Adipocyte (in vitro differentiated cells): ENCODE data around the gene SLC16A8.

Experiments
- DNase-seq: peaks from one replicate; pipeline ENCODE4 v3.0.0-alpha.2; 2015; ENCODE audit warnings: low read depth
- H3K27me3 ChIP-seq: replicated peaks from 2 replicates; pipeline ENCODE4 v1.7.0; 2013; ENCODE audit warnings: mild to moderate bottlenecking, low read length, moderate library complexity; ENCODE audit not compliant: control insufficient read depth, insufficient read depth
- H3K36me3 ChIP-seq: 2 replicates; pipeline ENCODE4 v1.7.0; 2013; ENCODE audit warnings: low read length, mild to moderate bottlenecking, moderate library complexity; ENCODE audit not compliant: control insufficient read depth, insufficient read depth, severe bottlenecking
- H3K4me1 ChIP-seq: 2 replicates; pipeline ENCODE4 v1.7.0; 2013; ENCODE audit warnings: mild to moderate bottlenecking, low read length, moderate library complexity; ENCODE audit not compliant: control insufficient read depth, insufficient read depth
- H3K4me3 ChIP-seq: 2 replicates; pipeline ENCODE4 v1.7.0; 2013; ENCODE audit warnings: mild to moderate bottlenecking, low read length, moderate library complexity
- H3K9ac ChIP-seq: 2 replicates; pipeline ENCODE4 v1.7.0; 2013; ENCODE audit warnings: mild to moderate bottlenecking, low read length, moderate library complexity
- H3K9me3 ChIP-seq: 2 replicates; pipeline ENCODE4 v1.7.0; 2013; ENCODE audit warnings: mild to moderate bottlenecking, low read length, moderate library complexity; ENCODE audit not compliant: control insufficient read depth

Gene SLC16A8

DNA sequence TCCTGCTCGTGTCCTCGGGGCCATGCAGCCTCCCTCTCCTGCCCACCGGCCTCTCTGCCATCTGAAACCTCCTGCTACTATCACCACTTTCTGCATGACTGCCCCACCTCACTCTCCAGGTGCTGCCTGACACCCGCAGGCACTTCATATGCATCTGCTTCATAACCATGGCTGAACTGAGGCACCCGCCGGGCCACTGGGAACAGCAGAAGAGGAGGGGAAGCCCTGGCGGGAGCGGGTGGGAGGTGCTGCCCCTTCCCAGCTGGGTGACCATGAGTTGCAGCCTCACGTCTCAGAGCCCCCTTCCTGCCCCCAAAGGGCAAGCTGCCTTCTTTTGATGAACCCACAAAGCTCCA lies 48.5 kb downstream of the SLC16A8 start:
- no peak overlapping the region for H3K4me3 ChIP-seq
- peaks cover 31% of the 10 kb centered on the region for H3K4me1 ChIP-seq
- H3K27me3 ChIP-seq: no peaks in the 10 kb centered on the region
- H3K36me3 ChIP-seq: no peaks in the 10 kb centered on the region
- no peaks in the 10 kb centered on the region for H3K9me3 ChIP-seq
- no peak overlapping the region for H3K9ac ChIP-seq
- no peak for DNase-seq

DNA sequence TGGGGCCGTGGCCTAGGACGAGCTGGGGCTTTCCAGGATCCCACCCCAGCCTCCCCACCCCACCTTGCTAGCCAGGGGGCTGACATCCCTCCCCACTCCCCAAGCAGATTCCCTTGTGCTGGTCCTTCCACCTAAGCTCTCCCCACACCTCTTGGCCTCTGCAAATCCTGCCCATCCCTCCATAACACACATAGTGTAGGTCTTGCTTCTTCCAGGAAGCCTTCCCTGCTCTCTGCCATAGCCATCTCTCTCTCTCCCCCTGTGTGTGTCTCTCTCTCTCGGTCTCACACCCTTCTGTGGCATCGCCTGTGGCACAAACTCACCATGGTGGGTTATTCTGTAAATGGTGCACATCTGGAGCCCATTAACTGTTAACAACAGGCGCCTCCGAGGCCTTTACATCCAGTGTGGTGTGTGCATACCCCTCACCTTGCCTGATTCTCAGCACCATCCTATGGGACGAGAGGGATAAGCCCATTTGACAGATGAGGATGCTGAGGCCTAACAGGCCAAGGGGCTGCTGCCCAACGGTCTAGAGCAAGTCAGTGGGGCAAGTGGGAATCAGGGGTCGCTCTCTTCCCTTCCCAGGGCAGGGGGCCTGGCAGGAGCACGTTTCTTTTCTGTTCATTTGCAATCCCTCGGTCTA lies 49.0 kb downstream of the SLC16A8 start:
- peaks cover 36% of the 10 kb centered on the region for H3K4me1 ChIP-seq
- no peaks in the 10 kb centered on the region for H3K36me3 ChIP-seq
- no peaks in the 10 kb centered on the region for H3K9me3 ChIP-seq
- DNase-seq: no peak
- no peak overlapping the region for H3K4me3 ChIP-seq
- no peak overlapping the region for H3K9ac ChIP-seq
- H3K27me3 ChIP-seq: no peaks in the 10 kb centered on the region

DNA sequence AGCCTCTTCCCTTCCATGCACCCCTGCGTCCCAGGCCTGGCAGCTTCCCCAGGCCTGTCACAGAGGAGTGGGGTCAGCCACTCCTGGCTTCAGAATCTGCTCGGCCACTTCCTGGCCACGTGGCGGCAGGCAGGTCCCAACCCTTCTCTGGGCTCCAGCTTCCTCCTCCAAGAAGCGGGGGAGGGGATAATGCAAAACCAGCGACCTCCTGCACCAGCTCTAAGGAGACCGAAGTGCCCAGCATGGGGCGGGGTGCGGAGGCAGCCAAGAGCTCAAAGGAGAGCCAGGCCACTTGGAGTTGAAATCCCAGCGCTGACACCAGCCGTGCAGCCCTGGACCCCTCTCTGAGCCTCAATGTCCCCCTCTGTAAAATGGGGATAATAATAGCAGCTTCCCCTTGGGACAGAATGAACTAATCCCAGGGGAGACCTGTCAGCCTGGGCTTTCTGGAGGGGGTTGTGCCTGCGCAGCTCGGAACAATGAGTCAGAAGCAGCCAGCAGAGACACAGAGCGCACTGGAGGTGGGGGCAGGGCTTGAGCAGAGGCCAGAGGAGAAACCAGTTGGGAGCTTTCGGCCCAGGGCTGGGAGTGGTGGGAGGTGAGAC lies 49.6 kb downstream of the SLC16A8 start:
- DNase-seq: peak; percentile 64
- H3K36me3 ChIP-seq: no peaks in the 10 kb centered on the region
- no peaks in the 10 kb centered on the region for H3K9me3 ChIP-seq
- H3K27me3 ChIP-seq: no peaks in the 10 kb centered on the region
- peak overlapping the region; percentile 13 for H3K9ac ChIP-seq
- H3K4me1 ChIP-seq: peaks cover 35% of the 10 kb centered on the region
- no peak overlapping the region for H3K4me3 ChIP-seq

DNA sequence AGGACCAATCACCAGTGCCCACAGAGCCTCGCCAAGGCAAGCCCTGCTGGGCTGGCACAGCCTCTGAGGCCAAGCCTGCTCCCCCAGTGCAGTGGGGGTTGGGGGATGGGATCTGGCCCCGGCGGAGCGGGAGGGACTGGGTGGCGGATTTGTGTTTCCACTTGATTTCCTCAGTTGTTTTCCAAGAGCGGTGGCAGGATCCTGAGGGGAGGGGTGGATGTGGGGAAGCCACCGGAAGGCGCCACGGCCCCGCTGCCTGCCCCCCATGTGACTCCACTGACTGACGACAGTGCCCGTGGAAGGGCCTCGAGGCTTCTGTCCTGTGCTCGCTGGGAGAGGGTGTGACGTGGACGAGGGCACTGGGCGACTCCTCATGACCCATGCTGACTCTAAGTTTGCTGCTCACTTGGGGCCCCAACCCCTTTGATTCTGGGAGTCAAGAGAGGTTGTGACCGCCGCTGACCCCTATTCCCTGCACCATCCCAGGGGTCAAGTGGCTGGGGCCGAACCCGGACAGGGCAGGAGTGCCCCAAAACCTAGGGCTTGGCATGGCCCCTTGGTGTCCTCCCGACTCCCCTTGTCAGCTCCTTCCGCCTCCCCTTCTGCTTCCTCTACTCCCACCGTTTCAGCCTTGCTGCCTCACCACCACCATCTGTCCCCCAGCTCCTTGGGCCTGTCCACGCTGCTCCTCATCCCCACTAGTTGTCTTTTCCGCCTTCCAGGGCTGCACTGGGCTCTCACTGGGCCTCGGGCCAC lies 50.3 kb downstream of the SLC16A8 start:
- no peak overlapping the region for H3K4me3 ChIP-seq
- no peaks in the 10 kb centered on the region for H3K9me3 ChIP-seq
- H3K9ac ChIP-seq: no peak overlapping the region
- no peak for DNase-seq
- no peaks in the 10 kb centered on the region for H3K36me3 ChIP-seq
- H3K4me1 ChIP-seq: peaks cover 29% of the 10 kb centered on the region
- H3K27me3 ChIP-seq: no peaks in the 10 kb centered on the region

DNA sequence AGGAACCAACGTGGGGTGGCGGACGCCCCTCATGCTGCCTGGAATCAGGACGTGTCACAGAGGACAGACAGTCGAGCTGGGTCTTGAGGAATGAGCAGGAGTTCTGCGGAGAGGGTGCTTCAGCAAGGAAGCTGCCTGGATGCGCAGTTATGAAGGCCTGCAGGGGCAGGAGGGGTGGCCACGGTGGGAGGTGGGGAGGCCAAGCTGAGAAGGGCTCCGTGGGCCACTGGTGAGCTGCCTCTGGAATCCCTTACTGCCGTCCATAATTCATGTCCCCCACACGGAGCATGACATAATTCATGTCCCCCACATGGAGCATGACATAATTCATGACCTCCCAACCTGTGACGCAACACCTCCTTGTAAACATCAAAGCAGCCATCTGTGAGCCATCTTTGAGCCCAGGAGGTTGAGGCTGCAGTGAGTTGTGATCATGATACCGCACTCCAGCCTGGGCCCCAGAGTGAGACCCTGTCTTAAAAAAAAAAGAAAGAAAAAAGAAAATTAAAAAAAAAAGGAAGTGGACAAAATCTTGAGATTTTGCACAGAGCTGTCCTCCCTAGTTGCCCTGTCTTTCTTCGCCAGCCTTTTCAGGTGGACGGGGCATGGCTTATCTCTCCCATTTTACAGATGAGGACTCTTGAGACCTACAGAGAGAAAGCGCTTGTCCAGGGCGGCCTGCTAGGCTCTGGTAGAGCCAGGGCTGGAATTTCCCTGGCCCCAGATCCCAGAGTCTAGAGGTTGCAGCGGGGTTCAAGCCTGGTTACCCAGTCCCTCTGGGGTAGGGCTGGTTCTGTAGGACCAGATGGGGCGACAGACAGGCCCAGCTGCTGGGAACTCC lies 51.1 kb downstream of the SLC16A8 start:
- DNase-seq: peak; percentile 43
- H3K27me3 ChIP-seq: no peaks in the 10 kb centered on the region
- no peaks in the 10 kb centered on the region for H3K9me3 ChIP-seq
- no peak overlapping the region for H3K9ac ChIP-seq
- H3K4me3 ChIP-seq: no peak overlapping the region
- no peaks in the 10 kb centered on the region for H3K36me3 ChIP-seq
- H3K4me1 ChIP-seq: peaks cover 29% of the 10 kb centered on the region

DNA sequence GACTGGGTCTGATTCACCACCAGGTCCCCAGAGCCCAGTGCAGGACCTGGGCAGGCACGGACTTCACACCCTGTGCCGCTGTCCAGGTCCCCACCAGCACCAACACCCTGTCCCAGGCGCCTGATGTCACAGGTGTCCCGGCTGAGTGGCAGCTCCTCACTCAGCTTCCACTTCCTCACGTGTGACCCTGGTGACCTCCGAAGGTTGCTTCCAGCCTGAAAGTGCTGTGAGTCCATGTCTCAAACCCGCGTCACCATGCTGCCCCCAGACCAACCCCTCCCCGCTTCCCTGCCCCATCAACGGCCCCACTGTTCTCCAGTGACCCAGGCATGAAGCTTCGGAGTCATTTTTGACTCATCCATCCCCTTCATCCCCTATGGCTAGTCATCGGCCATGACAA lies 52.5 kb downstream of the SLC16A8 start:
- DNase-seq: no peak
- H3K9me3 ChIP-seq: no peaks in the 10 kb centered on the region
- H3K36me3 ChIP-seq: no peaks in the 10 kb centered on the region
- no peaks in the 10 kb centered on the region for H3K27me3 ChIP-seq
- H3K4me1 ChIP-seq: peaks cover 24% of the 10 kb centered on the region
- H3K4me3 ChIP-seq: no peak overlapping the region
- H3K9ac ChIP-seq: no peak overlapping the region

DNA sequence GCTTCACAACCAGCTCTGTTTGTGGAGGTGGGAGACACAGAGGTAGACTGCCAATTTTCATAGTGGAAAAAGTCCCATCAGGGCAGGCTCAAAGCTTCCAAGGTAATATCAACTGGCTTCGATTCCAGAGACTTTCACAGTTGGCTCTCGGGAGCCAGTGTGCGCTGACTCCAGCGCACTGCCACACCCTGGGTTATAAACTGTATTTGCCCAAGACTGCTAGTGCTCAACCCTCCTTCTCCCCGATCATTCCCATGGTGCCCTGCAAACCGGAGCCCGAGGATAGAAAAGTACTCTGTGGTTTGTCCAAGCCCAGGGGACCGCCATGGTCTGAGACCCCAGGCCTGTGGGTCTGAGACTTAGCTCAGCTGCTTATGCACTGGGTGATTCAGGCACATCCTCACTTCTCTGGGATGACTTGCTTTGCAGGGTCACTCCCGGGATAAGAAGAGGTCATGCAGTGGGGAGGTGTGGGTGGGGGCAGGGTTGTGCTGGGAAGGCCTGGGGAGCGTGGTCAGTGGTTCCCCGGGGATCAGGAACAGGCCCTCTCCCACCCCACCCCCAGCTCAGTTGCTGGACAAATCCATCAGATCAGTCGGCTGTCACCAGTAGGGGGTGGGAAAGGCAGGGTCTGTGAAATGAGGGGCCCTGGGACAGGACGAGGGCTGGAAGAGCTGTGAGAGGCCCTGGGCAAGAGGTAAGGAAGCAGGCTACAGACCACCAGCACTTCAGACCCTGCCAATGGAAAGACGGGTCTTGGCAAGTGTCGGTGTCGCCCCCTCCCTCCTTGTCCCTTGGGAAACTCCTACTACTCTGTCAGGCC lies 53.5 kb downstream of the SLC16A8 start:
- no peaks in the 10 kb centered on the region for H3K36me3 ChIP-seq
- no peak overlapping the region for H3K4me3 ChIP-seq
- no peak for DNase-seq
- peaks cover 4% of the 10 kb centered on the region for H3K27me3 ChIP-seq
- no peaks in the 10 kb centered on the region for H3K9me3 ChIP-seq
- H3K9ac ChIP-seq: no peak overlapping the region
- peaks cover 20% of the 10 kb centered on the region for H3K4me1 ChIP-seq

DNA sequence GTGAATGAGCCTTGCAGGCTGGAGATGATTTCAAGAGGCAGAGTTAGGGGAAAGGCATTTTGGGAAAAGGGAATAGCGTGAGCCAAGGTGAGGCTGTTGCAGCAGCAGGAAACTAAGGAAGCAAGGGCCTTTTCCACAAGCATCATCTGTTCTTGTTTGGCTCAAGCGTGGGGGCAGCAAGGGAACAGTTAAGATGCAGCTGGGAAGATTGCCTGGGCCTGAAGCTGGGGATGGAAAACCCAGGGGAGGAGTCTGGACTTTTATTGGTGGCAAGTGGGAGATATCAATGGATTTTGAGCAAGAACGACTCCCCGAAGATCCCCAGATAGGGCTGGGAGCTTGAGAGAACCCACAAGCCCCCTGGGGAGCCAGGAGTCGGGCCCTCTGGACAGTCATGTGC lies 54.1 kb downstream of the SLC16A8 start:
- H3K9ac ChIP-seq: no peak overlapping the region
- H3K4me1 ChIP-seq: peaks cover 17% of the 10 kb centered on the region
- H3K27me3 ChIP-seq: peaks cover 10% of the 10 kb centered on the region
- H3K36me3 ChIP-seq: no peaks in the 10 kb centered on the region
- no peak for DNase-seq
- H3K4me3 ChIP-seq: no peak overlapping the region
- no peaks in the 10 kb centered on the region for H3K9me3 ChIP-seq

DNA sequence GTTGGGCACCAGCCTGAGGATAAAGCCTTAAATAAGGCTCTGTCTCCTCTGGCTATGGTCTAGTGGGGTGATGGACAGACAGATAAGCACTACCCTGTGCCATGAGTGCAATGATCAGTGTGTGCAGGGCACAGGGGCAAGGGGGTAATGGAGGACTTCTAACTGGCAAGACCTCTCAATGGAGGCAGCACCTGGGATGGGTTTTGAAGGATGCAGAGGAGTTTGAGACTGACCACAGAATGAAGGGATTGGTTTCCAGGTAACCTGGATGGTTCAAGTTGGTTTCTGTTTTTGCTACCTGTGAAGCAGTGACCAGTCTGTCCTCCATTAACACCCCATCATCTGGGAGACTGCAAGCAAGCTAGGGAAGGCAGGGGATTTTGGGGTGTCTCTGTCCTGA lies 54.6 kb downstream of the SLC16A8 start:
- Histone ChIP-seq H3K27me3 (peaks cover 11% of the 10 kb centered on the region), H3K9ac (no peak overlapping the region), H3K4me1 (peaks cover 14% of the 10 kb centered on the region), H3K36me3 (no peaks in the 10 kb centered on the region), H3K9me3 (no peaks in the 10 kb centered on the region), H3K4me3 (no peak overlapping the region)
- DNase-seq: no peak

DNA sequence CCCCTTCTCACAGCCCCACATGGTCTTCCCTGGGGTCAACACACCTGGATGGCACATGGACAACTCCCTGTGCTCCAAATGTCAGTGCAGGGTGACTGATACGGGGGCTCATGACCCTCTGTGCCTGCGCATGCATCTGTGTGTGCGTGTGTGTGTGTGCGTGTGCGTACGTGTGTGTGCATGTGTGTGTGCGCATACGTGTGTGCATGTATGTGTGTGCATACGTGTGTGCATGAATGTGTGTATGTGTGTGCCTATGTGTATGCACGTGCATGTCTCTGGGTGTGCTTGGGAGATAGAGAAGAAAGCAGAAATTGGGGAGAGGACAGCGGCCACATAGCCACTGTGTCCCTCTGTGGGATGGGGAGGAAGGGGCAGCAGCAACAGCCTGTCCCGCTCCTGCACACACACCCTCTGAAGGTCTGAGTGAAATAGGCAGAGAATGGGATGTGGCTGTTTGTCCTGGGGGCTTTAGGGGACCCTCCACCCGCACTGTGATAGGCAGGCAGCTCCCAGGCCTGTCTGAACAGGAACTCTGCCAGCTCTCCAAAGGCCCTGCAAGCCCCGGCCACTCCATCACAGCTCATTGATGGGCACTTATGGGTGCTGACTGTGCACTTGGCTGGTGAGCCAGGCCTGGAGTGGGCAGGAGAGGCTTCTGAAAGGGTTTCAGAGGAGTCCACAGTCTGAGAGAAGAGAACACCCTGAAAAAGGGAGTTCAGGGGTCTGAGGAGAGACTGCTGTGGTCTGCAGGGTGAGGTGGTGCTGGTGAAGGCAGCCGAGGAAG lies 55.4 kb downstream of the SLC16A8 start:
- no peaks in the 10 kb centered on the region for H3K36me3 ChIP-seq
- DNase-seq: no peak
- no peak overlapping the region for H3K9ac ChIP-seq
- no peaks in the 10 kb centered on the region for H3K9me3 ChIP-seq
- no peak overlapping the region for H3K4me3 ChIP-seq
- peaks cover 11% of the 10 kb centered on the region for H3K27me3 ChIP-seq
- H3K4me1 ChIP-seq: peaks cover 6% of the 10 kb centered on the region
